ENCODE results near the gene TADA3.

GRCh38 chr3:9785602-9786001 is 6.7 kb downstream of the TADA3 start:
- TF ChIP-seq CTCF (conservative IDR thresholded peaks at IDR 0.05 in 1 of 2, IDR thresholded peaks at IDR 0.05 in 1 of 2; ENCODE audit: low read depth in 1 of 2, low read length in 2 of 2) (no peak), EZH2 (IDR thresholded peaks at IDR 0.05; ENCODE audit: low read length, missing control alignments) (no peak)

Measured in fibroblast of lung (primary cell).